ENCODE data around the gene PITPNM3.

The PITPNM3 gene

GRCh38 chr17:6558932-6559752 is 2.8 kb upstream of the PITPNM3 start:
- no peak for DNase-seq (ENCODE audit: low read depth)
- H3K4me3 ChIP-seq (ENCODE audit: low read length): no peak overlapping the region
- TF ChIP-seq, protein P1, sequence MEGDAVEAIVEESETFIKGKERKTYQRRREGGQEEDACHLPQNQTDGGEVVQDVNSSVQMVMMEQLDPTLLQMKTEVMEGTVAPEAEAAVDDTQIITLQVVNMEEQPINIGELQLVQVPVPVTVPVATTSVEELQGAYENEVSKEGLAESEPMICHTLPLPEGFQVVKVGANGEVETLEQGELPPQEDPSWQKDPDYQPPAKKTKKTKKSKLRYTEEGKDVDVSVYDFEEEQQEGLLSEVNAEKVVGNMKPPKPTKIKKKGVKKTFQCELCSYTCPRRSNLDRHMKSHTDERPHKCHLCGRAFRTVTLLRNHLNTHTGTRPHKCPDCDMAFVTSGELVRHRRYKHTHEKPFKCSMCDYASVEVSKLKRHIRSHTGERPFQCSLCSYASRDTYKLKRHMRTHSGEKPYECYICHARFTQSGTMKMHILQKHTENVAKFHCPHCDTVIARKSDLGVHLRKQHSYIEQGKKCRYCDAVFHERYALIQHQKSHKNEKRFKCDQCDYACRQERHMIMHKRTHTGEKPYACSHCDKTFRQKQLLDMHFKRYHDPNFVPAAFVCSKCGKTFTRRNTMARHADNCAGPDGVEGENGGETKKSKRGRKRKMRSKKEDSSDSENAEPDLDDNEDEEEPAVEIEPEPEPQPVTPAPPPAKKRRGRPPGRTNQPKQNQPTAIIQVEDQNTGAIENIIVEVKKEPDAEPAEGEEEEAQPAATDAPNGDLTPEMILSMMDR (conservative IDR thresholded peaks at IDR 0.05; ENCODE audit: low read length): no peak

- no peak for DNase-seq (ENCODE audit: low read depth)
- H3K4me3 ChIP-seq (ENCODE audit: low read length): no peak overlapping the region
- TF ChIP-seq, protein P1 (conservative IDR thresholded peaks at IDR 0.05; ENCODE audit: low read length): no peak
Observed at GRCh38 chr17:6558276-6558675, 1.9 kb upstream of the PITPNM3 start.

DNA sequence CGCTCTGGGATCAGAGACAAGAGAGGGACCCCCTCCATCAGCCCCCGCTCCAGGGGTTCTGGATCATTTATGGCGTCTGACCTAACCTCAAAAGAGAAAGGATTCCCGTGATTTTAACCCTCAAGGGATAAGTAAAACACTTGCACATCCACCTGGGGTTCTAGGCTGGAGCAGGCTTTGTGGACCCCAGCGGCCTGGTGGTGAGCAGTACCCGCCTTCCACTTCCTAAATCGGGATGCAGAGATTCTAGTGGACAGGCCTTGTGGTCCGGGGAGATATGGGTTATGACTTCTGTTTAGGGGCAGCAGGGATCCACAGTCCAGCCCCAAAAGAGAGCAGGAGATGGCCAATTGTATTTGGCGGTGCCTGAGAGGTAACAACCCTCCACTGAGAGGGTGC is 684 bp upstream of the PITPNM3 start:
- TF ChIP-seq, protein P1 (conservative IDR thresholded peaks at IDR 0.05; ENCODE audit: low read length): no peak
- no peak for DNase-seq (ENCODE audit: low read depth)
- no peak overlapping the region for H3K4me3 ChIP-seq (ENCODE audit: low read length)

- TF ChIP-seq, protein P1 (conservative IDR thresholded peaks at IDR 0.05; ENCODE audit: low read length): no peak
- peak; percentile 19 for DNase-seq (ENCODE audit: low read depth)
- H3K4me3 ChIP-seq (ENCODE audit: low read length): peak overlapping the region; percentile 37
Observed at GRCh38 chr17:6555331-6556120, 829 bp downstream of the PITPNM3 start.

DNA sequence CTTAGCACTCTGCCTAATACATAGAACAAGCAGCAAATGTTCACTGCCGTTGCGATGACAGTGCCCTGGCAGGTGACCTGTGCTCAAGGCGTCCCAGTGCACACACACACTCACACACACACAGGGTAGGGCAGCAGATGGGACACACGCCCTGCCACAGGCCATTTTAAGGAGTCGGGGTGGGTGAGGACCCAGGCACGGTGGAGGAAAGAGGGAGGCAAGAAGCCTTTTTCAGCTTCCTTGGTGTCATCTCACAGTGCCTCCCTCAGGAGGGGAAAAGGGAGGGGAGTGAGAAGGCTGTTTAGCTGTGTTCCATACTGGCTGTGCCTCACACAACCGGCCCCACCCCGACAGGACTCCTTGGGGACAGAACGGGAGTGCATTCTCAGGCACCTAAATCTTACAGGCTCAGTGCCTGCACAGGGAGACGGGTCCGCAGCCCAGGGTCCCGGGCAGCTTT is 1.5 kb downstream of the PITPNM3 start:
- peak overlapping the region; percentile 37; the same call in 1 of the 2 replicates for H3K4me3 ChIP-seq (ENCODE audit: low read length)
- DNase-seq (ENCODE audit: low read depth): no peak
- TF ChIP-seq, protein P1 (conservative IDR thresholded peaks at IDR 0.05; ENCODE audit: low read length): no peak

DNA sequence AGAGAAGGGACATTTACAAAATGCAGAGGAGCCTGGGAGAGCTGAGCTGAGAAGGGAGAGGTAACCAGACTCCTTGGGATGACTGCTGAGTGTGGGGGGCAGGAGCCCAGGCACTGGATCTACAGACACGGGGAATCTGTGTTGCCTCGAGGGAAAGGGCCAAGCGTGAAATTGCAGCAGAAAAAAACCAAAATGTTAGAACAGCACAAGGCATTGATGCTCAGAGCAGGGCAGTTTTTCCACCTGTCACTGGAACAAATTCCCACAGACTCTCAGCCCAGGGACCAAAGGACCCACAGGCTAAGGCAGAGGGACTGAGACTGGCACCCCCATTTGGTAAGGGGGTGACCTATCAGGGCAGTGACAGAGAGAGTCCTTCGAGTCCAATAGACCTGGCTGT is 2.0 kb downstream of the PITPNM3 start:
- DNase-seq (ENCODE audit: low read depth): no peak
- TF ChIP-seq, protein P1 (conservative IDR thresholded peaks at IDR 0.05; ENCODE audit: low read length): no peak
- H3K4me3 ChIP-seq (ENCODE audit: low read length): no peak overlapping the region
